ENCODE data around the gene POP4.
A peak's percentile ranks its signal among the peaks of the same experiment; 100 is the strongest.

Gene POP4

GRCh38 chr19:29665215-29665825 lies 59.2 kb downstream of the POP4 start, which contains the start of gene PLEKHF1 (continued):
- no peak for TF ChIP-seq SALL2 (tag by site-specific recombination; IDR thresholded peaks at IDR 0.05; ENCODE audit: borderline replicate concordance)
- TF ChIP-seq PATZ1 (tag by site-specific recombination; IDR thresholded peaks at IDR 0.05), result peak; percentile 93
- TF ChIP-seq ZNF670 (tag by site-specific recombination; IDR thresholded peaks at IDR 0.05; ENCODE audit: low read depth), result no peak
- no peak for TF ChIP-seq TSHZ1 (tag by site-specific recombination; IDR thresholded peaks at IDR 0.05; ENCODE audit: borderline replicate concordance)
- TF ChIP-seq PRDM10 (tag by site-specific recombination; IDR thresholded peaks at IDR 0.05), result no peak
- no peak for TF ChIP-seq ZNF549 (tag by site-specific recombination; IDR thresholded peaks at IDR 0.05)
- TF ChIP-seq FEZF1 (tag by site-specific recombination; IDR thresholded peaks at IDR 0.05), result no peak
- TF ChIP-seq KLF1 (tag by site-specific recombination; IDR thresholded peaks at IDR 0.05), result no peak; the same call in 1 of the 2 replicates
- no peak for TF ChIP-seq ZNF558 (tag by site-specific recombination; IDR thresholded peaks at IDR 0.05)
- peak; percentile 59; the same call in 1 of the 2 replicates for TF ChIP-seq ZNF777 (tag by site-specific recombination; IDR thresholded peaks at IDR 0.05; ENCODE audit: borderline replicate concordance)
- TF ChIP-seq ZBTB26 (tag by site-specific recombination; optimal IDR thresholded peaks at IDR 0.05), result peak; percentile 90
- TF ChIP-seq ZSCAN4 (tag by site-specific recombination; IDR thresholded peaks at IDR 0.05), result no peak
- TF ChIP-seq KLF8 (tag by site-specific recombination; IDR thresholded peaks at IDR 0.05), result peak; percentile 66; the same call in 1 of the 2 replicates
- no peak for TF ChIP-seq SCRT2 (tag by site-specific recombination; IDR thresholded peaks at IDR 0.05)
- TF ChIP-seq ZNF654 (tag by site-specific recombination; IDR thresholded peaks at IDR 0.05; ENCODE audit: low read depth), result no peak
- TF ChIP-seq GLIS1 (tag by site-specific recombination; IDR thresholded peaks at IDR 0.05), result peak; percentile 88; the same call in 1 of the 2 replicates
- no peak for TF ChIP-seq ZNF513 (tag by site-specific recombination; IDR thresholded peaks at IDR 0.05)
- no peak for TF ChIP-seq ZBTB17 (tag by site-specific recombination; IDR thresholded peaks at IDR 0.05)
- 0 out of 2 replicates have a peak, but pooled peaks have one; percentile 18 for TF ChIP-seq ZNF610 (tag by site-specific recombination; IDR thresholded peaks at IDR 0.05; ENCODE audit: borderline replicate concordance)
- TF ChIP-seq ZNF140 (tag by site-specific recombination; IDR thresholded peaks at IDR 0.05), result no peak
- TF ChIP-seq ZSCAN30 (tag by site-specific recombination; IDR thresholded peaks at IDR 0.05), result 0 out of 2 replicates have a peak, but pooled peaks have one; percentile 16
- no peak for TF ChIP-seq SCRT1 (tag by site-specific recombination; IDR thresholded peaks at IDR 0.05; ENCODE audit: borderline replicate concordance)
- TF ChIP-seq HOXC10 (CRISPR knock-in tag; IDR thresholded peaks at IDR 0.05), result no peak
- TF ChIP-seq ZNF211 (tag by site-specific recombination; IDR thresholded peaks at IDR 0.05; ENCODE audit: low read depth), result no peak
- no peak for TF ChIP-seq ZNF366 (tag by site-specific recombination; conservative IDR thresholded peaks at IDR 0.05)
- TF ChIP-seq ZFP41 (tag by site-specific recombination; IDR thresholded peaks at IDR 0.05; ENCODE audit: borderline replicate concordance), result no peak

Data from HEK293 (cell line).